ENCODE data around the gene ACBD6. TPM values are rescaled to one million over a fixed set of nuclear protein-coding genes. Genes with fewer than 3 reads are reported as not detected.

ACBD6 gene
- total and polyA plus RNA-seq, 11 donors: 18.6 to 35.8 (median 21.8) TPM

DNA sequence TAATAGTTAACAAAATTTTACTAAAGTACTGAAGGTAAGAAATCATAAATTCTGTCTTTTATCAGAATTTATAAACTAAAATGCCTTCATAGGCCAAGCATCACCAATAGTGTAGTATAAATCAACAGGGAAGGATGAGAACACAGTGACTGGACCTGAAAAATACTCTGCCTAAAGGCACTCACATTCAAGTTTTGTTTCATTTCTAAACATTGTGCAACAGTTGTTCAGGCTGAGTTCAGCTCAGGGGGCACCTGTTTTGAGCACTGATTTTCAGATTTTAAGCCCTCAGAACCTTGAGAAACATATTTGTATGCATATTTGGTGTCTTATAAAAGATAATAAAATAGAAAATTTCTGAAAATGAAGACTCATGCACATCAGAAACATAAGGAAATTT is 12.4 kb downstream of the ACBD6 start:
- H3K27me3 ChIP-seq: no peaks in the 10 kb centered on the region
- no peak for ATAC-seq
- peaks cover 0 to 95% (median 46%) of the 10 kb centered on the region in 9 donors for H3K36me3 ChIP-seq
- no peak overlapping the region for H3K4me3 ChIP-seq
- intact Hi-C loops (cut with DNase I): loop anchor here in 1 of 10 donors (10.0 kb wide), 1 partner anchor 305 kb away; no protein-coding TSS in a partner anchor
- H3K27ac ChIP-seq: no peak overlapping the region
- TF ChIP-seq, protein P1, sequence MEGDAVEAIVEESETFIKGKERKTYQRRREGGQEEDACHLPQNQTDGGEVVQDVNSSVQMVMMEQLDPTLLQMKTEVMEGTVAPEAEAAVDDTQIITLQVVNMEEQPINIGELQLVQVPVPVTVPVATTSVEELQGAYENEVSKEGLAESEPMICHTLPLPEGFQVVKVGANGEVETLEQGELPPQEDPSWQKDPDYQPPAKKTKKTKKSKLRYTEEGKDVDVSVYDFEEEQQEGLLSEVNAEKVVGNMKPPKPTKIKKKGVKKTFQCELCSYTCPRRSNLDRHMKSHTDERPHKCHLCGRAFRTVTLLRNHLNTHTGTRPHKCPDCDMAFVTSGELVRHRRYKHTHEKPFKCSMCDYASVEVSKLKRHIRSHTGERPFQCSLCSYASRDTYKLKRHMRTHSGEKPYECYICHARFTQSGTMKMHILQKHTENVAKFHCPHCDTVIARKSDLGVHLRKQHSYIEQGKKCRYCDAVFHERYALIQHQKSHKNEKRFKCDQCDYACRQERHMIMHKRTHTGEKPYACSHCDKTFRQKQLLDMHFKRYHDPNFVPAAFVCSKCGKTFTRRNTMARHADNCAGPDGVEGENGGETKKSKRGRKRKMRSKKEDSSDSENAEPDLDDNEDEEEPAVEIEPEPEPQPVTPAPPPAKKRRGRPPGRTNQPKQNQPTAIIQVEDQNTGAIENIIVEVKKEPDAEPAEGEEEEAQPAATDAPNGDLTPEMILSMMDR (IDR thresholded peaks at IDR 0.05): no peak
- TF ChIP-seq POLR2A (IDR thresholded peaks at IDR 0.05): no peak
- DNase-seq: no peak
- no peaks in the 10 kb centered on the region for H3K9me3 ChIP-seq
- H3K4me1 ChIP-seq: no peaks in the 10 kb centered on the region

DNA sequence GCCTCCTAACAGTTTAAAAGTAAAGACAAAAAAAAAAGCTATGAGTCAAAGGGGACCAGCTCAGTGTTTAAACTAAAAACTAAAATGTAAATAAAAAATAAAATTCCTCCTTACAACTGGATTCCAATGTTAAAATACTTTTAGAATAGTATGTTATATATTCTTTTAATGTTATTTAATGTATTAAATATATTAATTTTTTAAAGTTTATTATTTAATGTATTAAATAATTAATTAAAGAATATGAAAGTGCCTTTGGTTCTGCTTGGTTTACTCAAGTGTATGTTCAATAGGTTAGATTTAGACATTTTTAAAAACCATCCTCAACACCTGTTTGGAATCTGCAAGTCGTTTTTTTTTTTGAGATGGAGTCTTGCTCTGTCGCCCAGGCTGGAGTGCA is 13.1 kb downstream of the ACBD6 start:
- WGBS, 4 donors: 91 to 99% (median 95%) methylated on average over 2 of the region's 2 CpGs
- no peaks in the 10 kb centered on the region for H3K9me3 ChIP-seq
- no peaks in the 10 kb centered on the region for H3K4me1 ChIP-seq
- ATAC-seq: no peak
- no peaks in the 10 kb centered on the region for H3K27me3 ChIP-seq
- DNase-seq: no peak
- H3K27ac ChIP-seq: no peak overlapping the region
- intact Hi-C loops (cut with DNase I): loop anchor here in 1 of 10 donors (10.0 kb wide), 1 partner anchor 305 kb away; no protein-coding TSS in a partner anchor
- H3K36me3 ChIP-seq: peaks cover 0 to 95% (median 46%) of the 10 kb centered on the region in 9 donors
- TF ChIP-seq, protein P1 (IDR thresholded peaks at IDR 0.05): no peak
- no peak for TF ChIP-seq POLR2A (IDR thresholded peaks at IDR 0.05)
- no peak overlapping the region for H3K4me3 ChIP-seq

DNA sequence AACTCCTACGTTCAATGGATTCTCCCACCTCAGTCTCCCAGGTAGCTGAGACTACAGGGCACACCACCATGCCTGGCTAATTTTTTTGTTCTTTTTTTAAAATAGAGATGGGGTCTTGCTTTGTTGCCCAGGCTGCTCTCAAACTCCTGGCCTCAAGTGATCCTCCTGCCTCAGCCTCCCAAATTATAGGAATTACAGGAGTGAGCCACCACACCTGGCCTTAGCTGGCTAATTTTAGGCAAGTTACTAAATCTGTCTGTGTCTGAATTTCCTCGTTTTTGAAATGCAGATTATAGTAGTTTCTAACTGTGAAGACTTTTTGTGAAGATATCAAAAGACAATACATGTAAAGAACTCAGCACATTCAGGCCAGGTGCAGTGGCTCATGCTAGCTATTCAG is 13.7 kb downstream of the ACBD6 start:
- WGBS, 4 donors: 82 to 93% (median 90%) methylated on average over 2 of the region's 2 CpGs
- Histone ChIP-seq H3K4me3 (no peak overlapping the region), H3K27ac (no peak overlapping the region), H3K4me1 (no peaks in the 10 kb centered on the region), H3K36me3 (peaks cover 0 to 92% (median 42%) of the 10 kb centered on the region in 9 donors), H3K27me3 (no peaks in the 10 kb centered on the region), H3K9me3 (no peaks in the 10 kb centered on the region)
- ATAC-seq: no peak
- TF ChIP-seq POLR2A (IDR thresholded peaks at IDR 0.05): no peak
- TF ChIP-seq, protein P1 (IDR thresholded peaks at IDR 0.05): no peak
- no peak for DNase-seq
- intact Hi-C loops (cut with DNase I): loop anchor here in 1 of 10 donors (10.0 kb wide), 1 partner anchor 304 kb away; no protein-coding TSS in a partner anchor

DNA sequence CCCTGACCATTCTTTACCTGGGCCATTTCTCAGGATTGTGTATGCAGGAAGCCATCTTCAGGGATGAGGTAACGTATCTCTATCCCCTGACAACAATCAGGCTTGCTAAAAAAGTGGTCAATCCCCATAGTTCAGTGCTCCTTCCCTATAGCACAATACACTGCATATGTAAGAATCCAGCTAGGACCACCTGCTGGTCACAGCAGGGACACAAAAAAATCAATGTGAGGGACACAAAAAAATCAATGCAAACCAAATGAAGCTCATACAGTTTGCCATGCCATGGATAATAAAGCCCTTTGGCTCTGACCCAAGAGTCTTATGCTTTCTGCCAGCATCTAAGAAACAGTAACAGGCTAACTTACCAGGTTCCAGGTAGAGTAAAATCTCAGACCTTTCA is 16.3 kb downstream of the ACBD6 start:
- H3K4me3 ChIP-seq: no peak overlapping the region
- ATAC-seq (no peak), DNase-seq (no peak)
- H3K36me3 ChIP-seq: peaks cover 0 to 66% (median 26%) of the 10 kb centered on the region in 9 donors
- no peaks in the 10 kb centered on the region for H3K9me3 ChIP-seq
- H3K4me1 ChIP-seq: peaks cover 0 to 4% (median 0%) of the 10 kb centered on the region in 12 donors
- 86 to 96% (median 95%) methylated on average over 1 of the region's 1 CpG for WGBS, 4 donors
- no peak overlapping the region for H3K27ac ChIP-seq
- intact Hi-C loops (cut with DNase I): loop anchor here in 1 of 10 donors (10.0 kb wide), 1 partner anchor 301 kb away; no protein-coding TSS in a partner anchor
- no peaks in the 10 kb centered on the region for H3K27me3 ChIP-seq
- TF ChIP-seq POLR2A (IDR thresholded peaks at IDR 0.05): no peak
- TF ChIP-seq, protein P1 (IDR thresholded peaks at IDR 0.05): no peak
